ENCODE results near the gene FAM181A.

FAM181A gene

DNA sequence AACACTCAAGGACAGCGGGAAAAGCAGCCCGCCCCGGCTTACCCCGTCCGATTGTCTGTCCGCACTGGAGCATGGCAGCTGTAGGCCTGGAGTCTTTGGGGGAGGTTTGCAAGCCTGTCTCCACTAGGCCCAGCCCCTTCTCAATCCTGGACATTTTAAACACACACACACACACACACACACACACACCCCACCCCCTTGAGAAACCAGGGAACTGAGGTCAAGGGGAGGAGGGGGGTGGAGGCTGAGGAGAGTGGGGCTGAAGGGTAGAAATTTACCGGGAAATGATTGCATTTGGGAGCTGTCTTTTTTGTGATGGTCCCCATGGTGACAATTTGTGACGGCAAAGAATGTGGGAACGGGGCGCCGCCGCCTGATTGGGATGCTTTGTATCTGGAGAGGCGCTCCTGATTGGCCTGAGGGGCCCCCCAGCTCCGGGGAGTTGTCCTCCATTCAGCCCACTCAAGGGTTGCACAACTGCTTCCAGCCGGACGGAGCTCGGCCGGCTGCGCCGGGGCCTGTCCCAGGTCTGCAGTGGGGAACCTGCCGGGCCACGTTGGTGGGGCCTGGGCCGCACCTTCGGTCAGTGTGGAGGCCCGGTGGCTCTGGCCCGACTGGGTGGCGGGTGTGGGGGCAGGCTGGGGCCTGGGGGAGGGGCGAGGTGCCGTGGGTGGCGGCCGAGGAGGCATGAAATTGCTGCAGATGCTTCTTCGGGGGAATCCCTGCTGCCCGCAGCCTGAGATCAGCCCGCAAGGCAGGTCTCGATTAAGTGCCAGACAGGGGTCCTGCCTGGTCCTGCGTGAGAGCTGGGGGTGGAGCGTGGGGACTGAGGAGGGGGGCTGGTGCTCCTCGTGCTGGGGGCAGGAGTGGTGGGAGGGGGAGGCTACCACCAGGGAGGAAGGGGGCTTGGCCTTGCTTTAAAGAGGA is at the start of gene FAM181A:
Gene FAM181A (plus strand): TSS at position 472 of the 927 bp plus-strand sequence. CDS start 942 bp downstream, outside the sequence.
- no peak for DNase-seq (ENCODE audit: low spot score)

DNA sequence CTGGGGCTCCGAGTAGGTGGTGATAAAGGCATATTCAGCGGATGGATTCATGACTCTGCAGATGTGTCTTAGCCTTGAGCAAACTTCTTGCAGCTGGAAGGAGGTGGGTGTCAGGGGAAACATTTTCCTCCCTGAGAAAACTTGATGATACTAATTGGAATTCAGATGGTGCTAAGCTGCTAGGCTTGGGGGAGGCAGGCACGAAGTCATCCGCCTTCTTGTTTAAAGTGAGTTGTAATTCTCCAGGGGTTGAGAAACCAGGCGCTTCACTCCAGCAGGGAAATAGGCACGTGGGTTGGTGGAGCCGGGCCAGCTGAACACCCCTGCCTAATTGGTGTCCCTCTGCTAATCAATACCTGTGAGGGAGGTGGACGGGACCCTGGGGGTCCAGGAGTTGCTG is 48.9 kb upstream of the FAM181A start:
- DNase-seq (ENCODE audit: low spot score), result no peak

DNA sequence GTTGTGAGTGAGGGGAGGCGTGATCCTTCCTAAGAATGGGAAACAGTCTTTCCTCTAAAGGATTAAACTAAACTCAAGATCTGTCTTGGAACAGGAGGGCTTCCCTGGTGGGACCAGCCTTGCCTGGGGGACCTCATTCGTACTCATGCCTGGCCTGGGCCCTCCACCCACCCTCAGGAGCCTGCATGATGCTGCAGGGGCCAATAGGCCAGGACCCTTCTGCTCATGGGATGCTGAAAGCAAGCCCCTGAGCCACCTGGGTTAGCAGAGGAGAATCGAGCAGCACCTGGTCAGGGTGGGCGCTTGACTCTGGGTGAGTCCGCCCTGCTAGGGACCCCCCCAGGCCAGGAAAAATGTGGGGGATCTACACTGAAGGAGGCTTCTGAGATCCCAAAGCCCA is 48.3 kb upstream of the FAM181A start:
- DNase-seq (ENCODE audit: low spot score), result no peak

DNA sequence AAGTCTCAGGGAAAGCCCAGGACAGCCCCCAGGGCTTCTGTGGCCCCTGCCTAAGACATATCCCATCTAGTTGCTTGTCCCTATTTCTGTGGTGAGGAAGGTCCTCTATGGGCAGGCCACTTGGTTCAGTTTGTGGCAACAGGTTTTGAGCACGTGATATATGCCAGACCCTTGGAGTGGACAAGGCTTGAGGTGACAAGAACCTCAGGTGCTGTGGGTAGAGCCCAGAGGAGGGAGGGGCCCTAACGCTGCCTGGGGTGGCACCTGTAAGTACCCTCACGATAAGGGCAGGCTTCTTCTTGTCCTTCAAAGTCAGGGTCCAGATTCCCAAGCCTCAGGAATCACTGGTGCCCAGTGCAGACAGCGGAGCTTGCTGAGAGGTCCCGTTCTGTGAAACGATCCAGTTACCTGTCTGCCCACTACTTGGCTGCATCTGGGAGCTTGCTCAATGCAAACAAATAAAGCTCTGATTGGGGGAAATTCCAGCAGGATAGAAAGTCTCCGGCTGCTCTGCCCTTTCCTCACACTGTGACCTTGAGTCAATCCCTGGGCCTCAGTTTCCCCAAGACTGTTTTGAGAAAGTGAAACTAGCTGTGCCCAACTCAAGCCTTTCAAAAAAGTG is 47.7 kb upstream of the FAM181A start:
- no peak for DNase-seq (ENCODE audit: low spot score)

DNA sequence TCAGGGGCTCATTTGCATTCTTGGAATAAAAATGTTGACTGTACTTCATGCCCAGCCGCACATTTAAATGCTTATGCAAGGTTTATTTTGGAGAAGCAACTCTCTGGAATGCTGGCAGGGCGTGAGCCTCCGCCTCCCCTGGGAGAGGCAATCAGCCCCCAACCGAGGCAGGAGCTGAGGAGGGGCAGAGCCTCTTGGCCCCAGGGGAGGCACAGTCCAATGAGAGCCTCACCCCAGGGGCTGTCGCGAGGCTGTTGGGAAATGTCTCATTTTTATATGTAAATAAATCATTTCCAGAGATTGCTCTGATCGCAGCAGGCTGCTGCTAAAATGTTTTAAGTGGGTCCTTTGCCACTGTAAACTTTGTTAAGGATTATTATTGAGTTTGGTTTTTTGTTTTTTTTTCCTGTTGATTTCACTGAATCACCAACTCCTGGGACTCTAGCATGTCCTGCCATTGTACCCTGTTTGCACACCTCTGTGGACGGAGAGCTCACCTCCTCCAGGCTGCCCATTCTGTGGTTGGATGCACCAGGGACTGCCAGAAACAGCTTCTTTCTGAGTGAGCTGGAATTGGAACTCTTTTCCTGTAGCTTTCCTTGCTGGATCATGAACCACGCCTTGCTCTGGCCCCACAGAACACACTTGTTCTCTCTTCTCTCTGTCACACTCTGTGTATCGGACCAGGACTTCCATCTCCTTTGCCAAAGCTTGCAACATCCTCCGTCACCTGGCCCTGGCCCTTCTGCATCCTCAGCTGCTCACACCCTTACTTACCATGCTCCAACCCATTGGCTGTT is 46.9 kb upstream of the FAM181A start:
- DNase-seq (ENCODE audit: low spot score), result no peak

DNA sequence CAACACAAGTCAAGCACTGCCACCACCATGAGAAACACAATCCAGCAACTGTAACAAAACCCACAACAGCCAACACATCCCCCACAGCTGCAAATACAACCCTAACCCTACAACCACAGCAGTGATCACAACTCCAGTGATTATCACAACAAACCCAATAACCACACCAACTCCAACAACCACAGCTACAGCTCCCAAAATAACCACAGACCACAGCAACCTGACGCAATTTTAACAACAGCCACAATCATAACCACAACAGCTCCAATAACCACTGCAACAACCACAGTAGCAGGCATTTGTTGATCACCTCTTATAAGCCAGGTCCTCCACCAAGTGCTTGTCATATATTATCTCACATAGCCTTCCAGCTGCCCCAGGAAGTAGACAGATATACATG is 42.2 kb upstream of the FAM181A start:
- no peak for DNase-seq (ENCODE audit: low spot score)

DNA sequence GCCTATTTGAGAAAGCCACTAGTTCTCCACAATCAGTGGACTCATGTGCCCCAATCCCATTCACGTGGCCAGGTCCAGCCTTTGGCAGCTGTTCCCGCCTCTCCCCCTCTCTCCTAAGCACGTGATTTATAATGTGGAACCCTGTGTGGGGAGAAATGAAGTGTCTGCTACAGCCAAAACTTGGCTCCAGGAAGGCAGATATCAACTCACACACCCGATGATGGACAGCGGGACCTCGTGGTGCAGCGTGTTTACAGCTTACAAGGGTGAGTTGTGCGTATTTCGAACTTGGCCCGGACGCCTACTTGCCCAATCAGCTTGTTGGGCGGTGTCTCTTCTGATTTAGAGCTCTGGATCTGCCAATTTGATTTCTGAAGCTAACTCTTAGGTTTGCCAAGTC is 38.1 kb upstream of the FAM181A start:
- DNase-seq (ENCODE audit: low spot score), result no peak

DNA sequence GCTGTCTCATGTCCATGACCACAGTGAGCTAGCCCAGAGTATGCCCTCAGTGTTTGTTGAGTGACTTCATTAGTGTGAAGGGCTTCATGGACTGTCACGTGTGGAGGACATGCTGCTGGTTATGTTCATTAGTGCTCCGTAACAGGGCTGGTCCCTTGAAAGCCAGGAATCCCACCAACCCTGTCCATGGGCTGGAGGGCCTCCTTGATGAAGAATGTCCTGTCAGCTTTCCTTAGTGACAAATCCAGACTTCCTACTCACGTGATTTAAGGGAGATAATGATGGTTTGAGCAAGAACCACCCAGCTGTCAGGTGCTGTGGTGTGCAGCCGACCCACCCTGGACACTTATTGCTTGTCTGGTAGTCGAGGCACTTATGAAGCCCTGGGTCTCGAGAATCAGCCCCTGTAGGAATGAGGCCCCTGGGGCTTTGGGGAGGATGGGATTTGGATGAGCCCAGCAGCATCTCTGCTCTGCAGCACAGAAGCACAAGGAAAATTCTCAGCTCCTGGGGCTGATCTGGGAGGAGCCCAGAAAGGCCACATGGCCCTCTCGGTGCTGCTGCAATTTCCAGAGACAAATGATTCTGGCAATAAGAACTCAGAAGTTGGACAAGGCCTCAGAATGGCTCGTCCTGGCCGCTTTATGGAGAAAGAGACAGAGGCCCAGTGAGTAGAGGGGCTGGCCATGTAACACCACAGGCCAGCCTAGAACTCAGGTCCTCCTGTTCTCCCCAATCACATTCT is 37.2 kb upstream of the FAM181A start:
- DNase-seq (ENCODE audit: low spot score), result no peak

DNA sequence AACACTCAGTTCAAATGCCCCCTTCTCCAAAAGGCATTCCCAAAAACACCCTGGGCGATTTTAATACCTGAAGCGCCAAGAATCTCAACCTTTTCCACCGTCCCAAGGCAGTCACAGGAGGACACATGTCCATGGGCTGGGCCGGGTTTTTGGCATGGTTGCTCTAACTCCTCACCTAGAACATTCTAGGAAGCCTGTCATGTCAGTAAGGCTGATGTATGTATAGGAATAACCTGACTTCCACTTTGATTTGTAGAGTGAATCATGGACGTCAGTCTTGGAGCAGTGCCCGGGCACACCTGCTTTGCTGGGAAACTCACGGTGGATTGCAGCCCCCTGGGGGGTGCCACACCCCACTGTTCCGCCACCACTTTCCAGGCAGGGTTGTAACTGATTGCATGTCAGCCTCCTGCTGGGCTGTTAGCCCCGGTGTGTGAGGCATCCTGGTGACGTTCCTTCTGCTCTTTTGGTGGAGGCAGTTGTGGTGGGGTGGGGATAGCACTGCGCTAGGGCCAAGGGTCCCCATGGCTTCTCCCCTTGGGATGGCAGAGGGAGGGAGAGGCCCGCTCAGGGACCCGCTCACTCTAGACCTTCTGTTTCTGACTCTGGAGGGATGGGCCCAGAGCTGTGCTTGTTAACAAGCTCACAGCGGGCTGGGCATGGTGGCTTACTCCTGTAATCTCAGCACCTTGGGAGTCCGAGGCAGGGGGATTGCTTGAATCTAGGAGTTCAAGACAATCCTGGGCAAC is 35.2 kb upstream of the FAM181A start:
- DNase-seq (ENCODE audit: low spot score), result no peak

DNA sequence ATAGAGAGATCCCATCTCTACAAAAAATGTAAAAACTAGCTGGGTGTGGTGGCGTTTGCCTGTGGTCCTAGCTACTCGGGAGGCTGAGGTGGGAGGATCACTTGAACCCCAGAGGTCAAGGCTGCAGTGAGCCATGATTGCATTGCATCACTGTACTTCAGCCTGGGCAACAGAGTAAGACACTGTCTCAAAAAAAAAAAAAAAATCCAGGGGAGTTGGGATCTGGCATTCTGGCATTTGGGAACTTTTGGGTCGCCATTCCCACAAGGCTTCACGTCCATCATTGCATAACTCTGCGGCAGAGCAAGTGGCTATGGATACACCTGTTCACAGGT is 34.7 kb upstream of the FAM181A start:
- no peak for DNase-seq (ENCODE audit: low spot score)

DNA sequence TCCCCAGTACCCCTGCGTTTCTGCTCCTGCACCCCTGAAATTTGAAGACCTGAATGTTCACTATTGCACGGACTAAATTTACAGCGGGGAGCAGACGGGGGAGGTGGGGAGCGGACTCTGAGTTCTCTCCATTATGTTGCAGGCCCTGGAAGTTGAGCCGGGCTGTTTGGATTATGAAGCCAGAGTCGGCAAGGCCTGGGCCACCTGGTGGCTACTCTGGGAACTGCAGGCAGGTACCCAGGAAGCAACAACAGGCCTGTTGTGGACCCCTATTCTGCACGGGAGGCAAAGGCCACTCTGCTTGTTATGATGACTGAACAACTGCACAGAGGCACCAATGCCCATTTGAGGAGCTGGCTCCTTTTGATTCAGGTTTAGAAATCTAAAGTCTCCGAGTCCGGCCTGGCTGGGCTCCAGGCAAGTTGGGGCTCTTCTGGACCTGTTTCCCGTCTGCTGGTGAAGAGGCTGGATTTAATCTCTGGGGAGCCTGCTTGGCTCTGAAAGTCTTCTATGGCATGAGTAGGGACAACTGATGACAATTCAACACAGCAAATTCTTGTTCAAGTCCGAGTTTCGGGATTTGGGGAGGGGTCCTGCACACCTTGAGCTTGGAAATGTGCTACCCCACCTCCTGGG is 34.1 kb upstream of the FAM181A start:
- DNase-seq (ENCODE audit: low spot score), result peak; percentile 66

DNA sequence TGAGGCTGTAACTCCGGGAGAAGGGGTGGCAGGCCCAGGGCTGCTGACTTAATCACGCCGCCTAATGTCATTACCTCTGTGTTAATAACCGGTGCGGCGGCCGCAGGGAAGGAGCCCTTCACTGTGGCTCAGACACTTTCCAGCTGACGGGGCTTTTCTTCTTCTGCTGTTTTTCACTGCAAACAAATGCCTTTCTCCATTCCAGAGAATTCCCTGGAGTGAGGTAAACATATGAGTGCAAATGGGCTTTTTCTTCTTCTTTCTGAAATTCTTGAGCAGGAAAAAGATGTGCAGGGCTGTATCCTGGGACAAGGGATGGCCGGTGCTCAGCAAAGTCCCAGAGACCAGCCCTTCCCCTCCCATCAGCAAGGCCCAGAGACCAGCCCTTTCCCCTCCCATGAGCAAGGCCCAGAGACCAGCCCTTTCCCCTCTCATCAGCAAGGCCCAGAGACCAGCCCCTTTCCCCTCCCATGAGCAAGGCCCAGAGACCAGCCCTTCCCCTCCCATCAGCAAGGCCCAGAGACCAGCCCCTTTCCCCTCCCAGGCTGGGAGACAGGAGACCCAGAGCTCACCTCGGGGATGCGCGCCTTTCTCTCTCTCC is 33.4 kb upstream of the FAM181A start:
- DNase-seq (ENCODE audit: low spot score), result no peak

DNA sequence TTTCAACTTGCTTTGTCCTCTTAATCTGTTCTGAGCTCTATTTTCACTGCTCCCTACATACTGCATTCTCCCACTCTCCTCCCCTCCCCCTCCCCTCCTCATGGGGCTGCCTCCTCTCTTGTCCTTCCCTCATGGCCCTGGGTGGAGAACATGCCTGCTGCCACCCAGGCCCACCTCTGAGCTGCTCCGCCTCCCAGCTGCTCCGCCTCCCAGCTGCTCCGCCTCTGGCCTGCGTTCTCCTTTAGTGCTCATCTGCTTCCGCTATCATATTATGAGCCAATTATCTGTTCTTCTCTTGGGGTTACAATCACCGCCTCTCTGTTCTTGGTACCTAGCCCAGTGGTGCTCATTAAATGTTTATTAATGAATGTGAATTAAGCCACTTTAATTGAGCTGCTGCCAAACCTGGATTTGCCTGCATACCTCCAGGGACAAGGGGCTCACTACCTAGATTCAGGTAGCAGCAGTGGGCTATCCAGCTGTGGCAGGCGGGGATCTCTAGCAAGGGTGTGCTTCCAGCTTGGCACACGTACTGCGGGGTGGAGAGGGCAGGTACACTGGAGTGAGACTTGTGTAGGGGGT is 32.0 kb upstream of the FAM181A start:
- DNase-seq (ENCODE audit: low spot score), result no peak

DNA sequence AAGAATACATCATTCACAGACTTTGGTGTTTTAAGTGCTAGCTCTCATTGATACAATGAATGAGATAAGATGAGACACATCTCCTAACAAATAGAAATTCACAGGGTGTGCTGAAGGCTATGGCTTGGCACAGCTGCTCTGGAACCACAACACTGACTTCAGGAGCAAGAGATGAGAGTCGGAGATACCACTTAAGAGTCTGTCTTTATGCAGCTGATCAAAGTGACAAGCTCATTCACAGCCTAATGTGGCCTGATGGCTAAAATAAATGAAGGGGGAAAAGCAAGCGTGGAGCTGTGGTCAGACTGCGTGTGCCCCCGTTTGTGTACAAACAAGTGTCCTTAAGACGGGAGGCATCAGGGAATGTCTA is 29.7 kb upstream of the FAM181A start:
- DNase-seq (ENCODE audit: low spot score), result no peak

DNA sequence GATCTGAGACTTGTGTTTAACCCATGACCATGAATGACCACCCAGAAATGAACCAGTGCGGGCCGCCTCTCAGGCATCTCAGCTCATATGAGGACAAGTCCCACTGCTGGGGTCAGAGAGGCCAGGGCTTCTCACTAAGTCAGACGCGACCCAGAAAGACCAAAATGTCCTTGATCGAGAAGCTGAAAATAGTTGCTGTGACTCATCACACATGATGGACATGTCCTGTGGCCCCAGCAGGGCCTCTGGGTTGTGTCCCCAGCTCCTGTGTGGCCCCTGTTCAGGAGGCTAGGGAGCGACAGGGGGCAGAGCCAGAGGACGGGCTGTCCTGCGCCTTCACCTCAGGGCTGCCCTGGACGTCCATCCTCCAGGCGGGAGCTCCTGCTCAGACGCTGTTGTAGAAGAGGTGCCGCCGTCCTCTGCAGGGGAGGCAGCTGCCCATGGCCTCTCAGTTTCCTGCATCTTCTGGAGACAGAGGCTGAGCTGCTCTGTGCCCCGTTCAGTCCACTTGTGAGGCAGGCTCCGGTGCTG is 29.0 kb upstream of the FAM181A start:
- no peak for DNase-seq (ENCODE audit: low spot score)

DNA sequence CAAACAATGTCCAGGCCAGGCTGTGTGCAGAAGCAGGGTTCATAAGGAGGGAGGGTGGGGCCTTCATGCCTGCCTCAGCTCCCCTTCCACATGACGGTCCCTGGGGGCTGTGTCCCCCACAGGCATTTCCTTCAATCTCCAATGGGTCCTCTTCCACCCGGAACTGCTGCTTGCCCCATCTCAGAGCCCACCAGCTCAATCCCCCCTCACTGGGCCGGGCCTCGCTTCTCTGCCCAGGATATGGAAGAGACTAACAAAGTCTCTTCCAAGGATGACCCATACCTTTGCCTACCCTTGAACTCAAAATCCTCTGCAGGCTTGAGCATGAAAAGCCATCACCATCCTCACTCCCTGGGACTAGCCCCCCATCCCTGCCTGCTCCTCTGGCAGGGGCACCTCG is 28.4 kb upstream of the FAM181A start:
- no peak for DNase-seq (ENCODE audit: low spot score)

DNA sequence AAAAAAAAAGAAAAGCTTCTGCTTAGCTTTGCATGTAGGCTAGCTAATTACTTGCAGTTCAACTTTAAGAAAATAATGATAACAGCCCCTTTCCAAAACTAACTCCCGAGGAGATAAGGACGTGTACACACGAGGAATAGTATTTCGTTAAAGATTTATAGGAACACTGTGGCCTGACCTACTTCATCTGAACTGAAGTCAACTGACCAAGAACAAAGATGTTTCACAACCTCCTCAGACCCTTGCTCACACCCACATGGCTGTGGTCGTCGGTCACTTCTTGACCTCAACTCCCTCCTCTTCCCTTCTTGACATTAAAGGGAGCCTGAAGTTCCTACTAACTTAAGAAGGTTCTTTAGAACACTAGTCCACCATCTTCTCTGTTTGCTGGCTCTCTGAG is 25.3 kb upstream of the FAM181A start:
- DNase-seq (ENCODE audit: low spot score), result no peak

DNA sequence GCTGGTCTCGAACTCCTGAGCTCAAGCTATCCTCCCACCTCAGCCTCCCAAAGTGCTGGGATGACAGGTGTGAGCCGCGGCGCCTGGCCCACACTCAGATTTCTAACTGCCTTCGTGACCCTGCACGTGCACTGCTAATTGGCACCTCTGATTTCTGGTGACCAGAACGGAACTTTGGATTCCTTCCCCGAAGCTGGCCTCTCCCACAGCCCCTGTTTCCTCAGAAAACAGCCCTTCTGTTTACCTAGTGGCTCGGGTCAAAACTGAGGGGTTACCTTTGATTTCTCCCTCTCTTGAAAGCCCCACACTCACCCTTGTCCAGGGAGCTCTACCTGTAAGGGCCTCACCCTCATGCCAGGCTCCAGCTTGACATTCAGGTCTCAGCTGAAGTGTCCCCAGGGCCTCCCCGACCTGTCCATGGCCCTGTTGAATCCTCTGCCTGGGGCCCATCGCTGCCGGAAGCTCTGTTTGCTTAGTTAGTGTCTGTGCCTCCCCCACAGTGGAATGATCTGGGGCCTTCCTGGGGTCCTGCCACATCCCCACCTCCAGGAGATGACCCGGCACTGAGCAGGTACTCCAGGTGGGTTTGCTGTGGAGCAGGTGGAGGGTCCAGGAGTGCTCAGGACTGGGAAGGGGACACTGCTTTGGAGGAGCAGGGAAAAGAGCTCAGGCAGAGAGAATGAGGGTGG is 24.4 kb upstream of the FAM181A start:
- no peak for DNase-seq (ENCODE audit: low spot score)

Data from HuH-7 (cell line).